ENCODE results near the gene ZBTB8A. TPM values are rescaled to one million over a fixed set of nuclear protein-coding genes. Genes with fewer than 3 reads are reported as not detected.

Gene ZBTB8A
- total RNA-seq, 4 donors from 2014 or later = 2.5 to 5.2 (median 3.9) TPM

- Histone ChIP-seq H3K4me3 (no peak overlapping the region), H3K4me1 (peaks cover 0 to 8% of the 10 kb centered on the region in 2 donors), H3K27me3 (no peaks in the 10 kb centered on the region), H3K27ac (no peak overlapping the region), H3K9me3 (no peaks in the 10 kb centered on the region), H3K36me3 (no peaks in the 10 kb centered on the region)
- ATAC-seq (no peak), DNase-seq (no peak)
- intact Hi-C loops (cut with DNase I; ENCODE audit: low total_unique reads) = no loop called here
- TF ChIP-seq, protein P1, sequence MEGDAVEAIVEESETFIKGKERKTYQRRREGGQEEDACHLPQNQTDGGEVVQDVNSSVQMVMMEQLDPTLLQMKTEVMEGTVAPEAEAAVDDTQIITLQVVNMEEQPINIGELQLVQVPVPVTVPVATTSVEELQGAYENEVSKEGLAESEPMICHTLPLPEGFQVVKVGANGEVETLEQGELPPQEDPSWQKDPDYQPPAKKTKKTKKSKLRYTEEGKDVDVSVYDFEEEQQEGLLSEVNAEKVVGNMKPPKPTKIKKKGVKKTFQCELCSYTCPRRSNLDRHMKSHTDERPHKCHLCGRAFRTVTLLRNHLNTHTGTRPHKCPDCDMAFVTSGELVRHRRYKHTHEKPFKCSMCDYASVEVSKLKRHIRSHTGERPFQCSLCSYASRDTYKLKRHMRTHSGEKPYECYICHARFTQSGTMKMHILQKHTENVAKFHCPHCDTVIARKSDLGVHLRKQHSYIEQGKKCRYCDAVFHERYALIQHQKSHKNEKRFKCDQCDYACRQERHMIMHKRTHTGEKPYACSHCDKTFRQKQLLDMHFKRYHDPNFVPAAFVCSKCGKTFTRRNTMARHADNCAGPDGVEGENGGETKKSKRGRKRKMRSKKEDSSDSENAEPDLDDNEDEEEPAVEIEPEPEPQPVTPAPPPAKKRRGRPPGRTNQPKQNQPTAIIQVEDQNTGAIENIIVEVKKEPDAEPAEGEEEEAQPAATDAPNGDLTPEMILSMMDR (IDR thresholded peaks at IDR 0.05 in 4 of 5, conservative IDR thresholded peaks at IDR 0.05 in 1 of 5) = no peak
- no peak for TF ChIP-seq POLR2A (IDR thresholded peaks at IDR 0.05)
- in situ Hi-C loops (cut with MboI; ENCODE audit: low sequenced_read_pairs in 4 of 4) = no loop called here
These were observed 44.4 kb upstream of the ZBTB8A start for GRCh38 chr1:32494711-32495337.

GRCh38 chr1:32496127-32496526 is 43.1 kb upstream of the ZBTB8A start:
- Histone ChIP-seq H3K4me1 (peaks cover 3 to 11% of the 10 kb centered on the region in 2 donors), H3K27me3 (no peaks in the 10 kb centered on the region), H3K36me3 (no peaks in the 10 kb centered on the region), H3K9me3 (no peaks in the 10 kb centered on the region), H3K27ac (peak overlapping the region; percentile 31 to 66 (median 46)), H3K4me3 (no peak overlapping the region)
- ATAC-seq (peak in 1 of 2 donors; percentile 13), DNase-seq (peak; percentile 20 to 32)
- in situ Hi-C loops (cut with MboI; ENCODE audit: low sequenced_read_pairs in 4 of 4) = no loop called here
- intact Hi-C loops (cut with DNase I; ENCODE audit: low total_unique reads) = no loop called here
- TF ChIP-seq, protein P1 (IDR thresholded peaks at IDR 0.05 in 4 of 5, conservative IDR thresholded peaks at IDR 0.05 in 1 of 5) = no peak
- TF ChIP-seq POLR2A (IDR thresholded peaks at IDR 0.05) = peak in 1 of 2 donors; percentile 40

DNA sequence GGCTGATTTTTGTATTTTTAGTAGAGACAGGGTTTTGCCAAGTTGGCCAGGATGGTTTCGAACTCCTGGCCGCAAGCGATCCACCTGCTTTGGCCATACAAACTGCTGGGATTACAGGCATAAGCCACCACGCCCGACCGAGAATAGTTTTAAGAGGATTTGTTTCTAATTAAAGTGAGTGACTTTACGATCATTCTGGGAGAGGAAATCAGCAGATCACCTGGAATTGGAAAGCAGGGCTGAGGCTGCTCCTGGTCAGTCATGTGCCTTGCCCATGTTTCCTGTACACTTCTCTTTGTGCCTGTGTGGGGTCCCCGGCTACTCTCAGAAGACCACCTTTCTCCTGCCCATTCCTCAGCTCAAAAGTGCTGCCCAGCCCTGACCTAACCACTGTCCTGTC is 40.5 kb upstream of the ZBTB8A start:
- Histone ChIP-seq H3K4me3 (no peak overlapping the region), H3K27me3 (no peaks in the 10 kb centered on the region), H3K4me1 (peaks cover 25 to 32% of the 10 kb centered on the region in 2 donors), H3K36me3 (no peaks in the 10 kb centered on the region), H3K9me3 (no peaks in the 10 kb centered on the region), H3K27ac (peak overlapping the region in 3 of 4 donors; percentile 0 to 96 (median 92))
- intact Hi-C loops (cut with DNase I; ENCODE audit: low total_unique reads) (no loop called here), in situ Hi-C loops (cut with MboI; ENCODE audit: low sequenced_read_pairs in 4 of 4) (no loop called here)
- DNase-seq (no peak), ATAC-seq (no peak)
- TF ChIP-seq, protein P1 (IDR thresholded peaks at IDR 0.05 in 4 of 5, conservative IDR thresholded peaks at IDR 0.05 in 1 of 5) = no peak
- no peak for TF ChIP-seq POLR2A (IDR thresholded peaks at IDR 0.05)

- peak; percentile 59 to 76 for DNase-seq
- TF ChIP-seq, protein P1 (IDR thresholded peaks at IDR 0.05 in 4 of 5, conservative IDR thresholded peaks at IDR 0.05 in 1 of 5) = peak in 4 of 5 experiments; percentile 36 to 60 (median 51)
- TF ChIP-seq POLR2A (IDR thresholded peaks at IDR 0.05) = peak; percentile 54 to 66
- peak; percentile 55 to 69 for ATAC-seq
- no peaks in the 10 kb centered on the region for H3K27me3 ChIP-seq
- no peaks in the 10 kb centered on the region for H3K36me3 ChIP-seq
- H3K9me3 ChIP-seq = no peaks in the 10 kb centered on the region
- intact Hi-C loops (cut with DNase I; ENCODE audit: low total_unique reads) (loop anchor here (1.0 to 5.0 kb wide), 4 partner anchors 40 to 202 kb away; partner anchors contain the start of genes SYNC and ZBTB8OS), in situ Hi-C loops (cut with MboI; ENCODE audit: low sequenced_read_pairs in 4 of 4) (no loop called here)
- H3K27ac ChIP-seq = peak overlapping the region; percentile 89 to 96 (median 92)
- H3K4me1 ChIP-seq = peaks cover 25 to 34% of the 10 kb centered on the region in 2 donors
- H3K4me3 ChIP-seq = peak overlapping the region; percentile 58 to 71 (median 63)
These were observed 38.6 kb upstream of the ZBTB8A start for GRCh38 chr1:32500387-32501209.
